Measurements from ENCODE around the gene DTHD1.

DNA sequence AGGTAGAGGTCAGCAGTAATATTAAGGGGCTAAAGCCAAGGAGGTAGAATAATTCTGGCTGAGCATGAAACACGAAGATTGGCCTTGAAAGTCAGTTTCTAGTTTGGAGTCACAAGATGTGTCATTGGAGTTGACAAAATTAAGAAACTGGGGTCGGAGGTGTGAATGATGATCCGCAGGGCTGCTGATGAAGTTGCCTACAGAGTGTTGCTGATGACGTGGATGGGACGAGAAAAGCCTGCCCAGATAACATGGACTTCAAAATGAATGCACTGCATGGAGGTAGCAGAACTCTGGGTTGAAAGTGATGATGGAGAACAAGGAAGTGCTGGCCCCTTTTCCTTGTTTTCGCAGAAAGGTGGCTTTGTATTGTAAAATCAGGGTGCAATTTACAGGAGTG is 60.5 kb downstream of the DTHD1 start:
- no peak for TF ChIP-seq EZH2 (IDR thresholded peaks at IDR 0.05; ENCODE audit: insufficient read depth, poor library complexity, severe bottlenecking)
- TF ChIP-seq EZH2phosphoT487 (IDR thresholded peaks at IDR 0.05; ENCODE audit: insufficient read depth, low read depth) = no peak
